ENCODE results near the gene VPS37B.

The VPS37B gene

GRCh38 chr12:122873540-122873939 is 22.4 kb downstream of the VPS37B start:
- no peak overlapping the region for H3K4me3 ChIP-seq (replicated peaks; ENCODE audit: low read depth, low read length)
- no peak for DNase-seq (ENCODE audit: low read depth)
- TF ChIP-seq, protein P1, sequence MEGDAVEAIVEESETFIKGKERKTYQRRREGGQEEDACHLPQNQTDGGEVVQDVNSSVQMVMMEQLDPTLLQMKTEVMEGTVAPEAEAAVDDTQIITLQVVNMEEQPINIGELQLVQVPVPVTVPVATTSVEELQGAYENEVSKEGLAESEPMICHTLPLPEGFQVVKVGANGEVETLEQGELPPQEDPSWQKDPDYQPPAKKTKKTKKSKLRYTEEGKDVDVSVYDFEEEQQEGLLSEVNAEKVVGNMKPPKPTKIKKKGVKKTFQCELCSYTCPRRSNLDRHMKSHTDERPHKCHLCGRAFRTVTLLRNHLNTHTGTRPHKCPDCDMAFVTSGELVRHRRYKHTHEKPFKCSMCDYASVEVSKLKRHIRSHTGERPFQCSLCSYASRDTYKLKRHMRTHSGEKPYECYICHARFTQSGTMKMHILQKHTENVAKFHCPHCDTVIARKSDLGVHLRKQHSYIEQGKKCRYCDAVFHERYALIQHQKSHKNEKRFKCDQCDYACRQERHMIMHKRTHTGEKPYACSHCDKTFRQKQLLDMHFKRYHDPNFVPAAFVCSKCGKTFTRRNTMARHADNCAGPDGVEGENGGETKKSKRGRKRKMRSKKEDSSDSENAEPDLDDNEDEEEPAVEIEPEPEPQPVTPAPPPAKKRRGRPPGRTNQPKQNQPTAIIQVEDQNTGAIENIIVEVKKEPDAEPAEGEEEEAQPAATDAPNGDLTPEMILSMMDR (IDR thresholded peaks at IDR 0.05; ENCODE audit: low read length, missing control alignments): no peak

GRCh38 chr12:122872815-122873361 is 23.0 kb downstream of the VPS37B start:
- DNase-seq (ENCODE audit: low read depth): no peak
- no peak overlapping the region for H3K4me3 ChIP-seq (replicated peaks; ENCODE audit: low read depth, low read length)
- TF ChIP-seq, protein P1 (IDR thresholded peaks at IDR 0.05; ENCODE audit: low read length, missing control alignments): no peak

- DNase-seq (ENCODE audit: low read depth): peak; percentile 72
- H3K4me3 ChIP-seq (replicated peaks; ENCODE audit: low read depth, low read length): peak overlapping the region; percentile 19
- TF ChIP-seq, protein P1 (IDR thresholded peaks at IDR 0.05; ENCODE audit: low read length, missing control alignments): no peak
Observed at GRCh38 chr12:122871851-122872780, 23.8 kb downstream of the VPS37B start.

- TF ChIP-seq, protein P1 (IDR thresholded peaks at IDR 0.05; ENCODE audit: low read length, missing control alignments): no peak
- peak; percentile 65 for DNase-seq (ENCODE audit: low read depth)
- peak overlapping the region; percentile 19 for H3K4me3 ChIP-seq (replicated peaks; ENCODE audit: low read depth, low read length)
Observed at GRCh38 chr12:122870867-122871664, 24.9 kb downstream of the VPS37B start.

- DNase-seq (ENCODE audit: low read depth): no peak
- no peak overlapping the region for H3K4me3 ChIP-seq (replicated peaks; ENCODE audit: low read depth, low read length)
- TF ChIP-seq, protein P1 (IDR thresholded peaks at IDR 0.05; ENCODE audit: low read length, missing control alignments): no peak
Observed at GRCh38 chr12:122870163-122870842, 25.6 kb downstream of the VPS37B start.

- H3K4me3 ChIP-seq (replicated peaks; ENCODE audit: low read depth, low read length): no peak overlapping the region
- TF ChIP-seq, protein P1 (IDR thresholded peaks at IDR 0.05; ENCODE audit: low read length, missing control alignments): no peak
- DNase-seq (ENCODE audit: low read depth): no peak
Observed at GRCh38 chr12:122869207-122869973, 26.5 kb downstream of the VPS37B start.
